DMS153 treated with DMSO at 0.1 percent for 48 hours (cell line): Measurements from ENCODE around the gene TMPRSS3.

Source experiments
- DNase-seq: peaks from one replicate; lab custom pipeline; 2025; ENCODE audit not compliant: unreplicated experiment; lab: John Stamatoyannopoulos, UW

Gene TMPRSS3

DNA sequence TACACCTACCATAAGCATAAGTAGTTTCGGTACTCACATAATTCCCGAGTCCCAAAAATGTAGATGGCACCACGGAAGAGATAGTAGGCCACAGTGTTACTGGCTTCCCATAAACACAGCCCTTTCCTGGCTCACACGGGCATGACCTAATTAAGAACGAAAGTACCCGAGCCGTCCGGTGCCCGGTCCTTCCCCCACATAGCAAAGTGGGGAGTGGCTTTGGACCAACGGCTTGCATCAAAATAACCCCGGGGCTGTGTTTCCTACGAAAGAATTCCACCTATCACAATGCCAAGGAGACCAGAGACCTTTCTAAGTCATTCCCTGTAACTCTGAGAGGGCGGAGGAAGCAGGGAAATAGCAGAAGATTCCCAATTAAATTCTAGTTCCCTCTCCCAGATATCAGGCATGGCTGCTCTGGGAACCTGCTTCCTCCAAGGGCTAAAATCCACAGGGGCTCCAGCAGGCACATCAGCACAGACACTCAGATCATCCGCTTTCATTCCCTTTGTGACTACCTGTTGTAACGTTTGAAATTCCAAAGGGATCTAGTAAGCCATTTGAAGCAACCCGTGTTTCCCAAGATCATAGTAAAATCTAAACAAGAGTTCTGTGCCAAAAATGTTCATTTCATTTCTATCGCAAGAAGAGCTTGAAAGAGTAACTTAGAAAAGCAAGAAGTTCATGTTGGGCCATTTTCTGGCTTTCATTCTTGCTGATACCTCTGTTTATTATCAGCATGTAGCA lies at the start of gene TMPRSS3:
TSS of gene TMPRSS3 (minus strand) at position 148 of the 747 bp plus-strand sequence. CDS start 635 bp downstream, outside the sequence.
- DNase-seq, result no peak

DNA sequence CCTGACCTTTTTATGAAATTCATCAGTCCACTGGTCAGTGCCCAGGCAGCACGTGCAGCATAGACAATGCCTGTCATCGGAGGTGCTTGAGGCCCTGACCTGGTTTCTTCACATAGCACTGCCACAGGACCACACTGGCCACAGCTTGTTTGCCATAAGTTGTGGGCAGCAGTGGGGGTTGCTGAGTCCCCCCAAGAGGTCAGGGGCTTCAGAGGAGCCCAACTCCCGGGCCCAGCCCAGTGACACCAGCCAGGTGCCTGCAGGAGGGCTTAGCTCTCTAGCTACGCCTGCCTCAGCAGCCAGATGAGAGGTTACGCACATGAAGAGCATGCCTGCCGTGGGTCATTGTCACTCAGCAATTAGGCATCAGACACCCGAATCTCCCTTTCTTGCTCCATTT lies 49.5 kb upstream of the TMPRSS3 start:
- DNase-seq, result no peak

DNA sequence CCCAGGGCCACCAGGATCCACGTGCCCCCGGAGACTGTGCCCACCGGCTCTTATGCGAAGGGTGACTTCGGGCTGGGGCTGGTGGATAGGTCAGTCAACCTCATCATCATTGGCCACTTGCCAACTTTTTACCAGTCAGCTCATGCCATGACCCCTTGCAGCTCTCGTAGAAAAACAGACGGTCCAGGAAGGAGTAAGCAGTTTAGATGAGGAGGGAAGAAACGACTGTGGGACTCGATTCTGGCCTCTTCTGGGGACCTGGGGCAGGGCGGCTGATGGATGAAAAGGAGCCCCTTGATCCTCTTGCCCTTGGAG lies 48.9 kb upstream of the TMPRSS3 start:
- no peak for DNase-seq

DNA sequence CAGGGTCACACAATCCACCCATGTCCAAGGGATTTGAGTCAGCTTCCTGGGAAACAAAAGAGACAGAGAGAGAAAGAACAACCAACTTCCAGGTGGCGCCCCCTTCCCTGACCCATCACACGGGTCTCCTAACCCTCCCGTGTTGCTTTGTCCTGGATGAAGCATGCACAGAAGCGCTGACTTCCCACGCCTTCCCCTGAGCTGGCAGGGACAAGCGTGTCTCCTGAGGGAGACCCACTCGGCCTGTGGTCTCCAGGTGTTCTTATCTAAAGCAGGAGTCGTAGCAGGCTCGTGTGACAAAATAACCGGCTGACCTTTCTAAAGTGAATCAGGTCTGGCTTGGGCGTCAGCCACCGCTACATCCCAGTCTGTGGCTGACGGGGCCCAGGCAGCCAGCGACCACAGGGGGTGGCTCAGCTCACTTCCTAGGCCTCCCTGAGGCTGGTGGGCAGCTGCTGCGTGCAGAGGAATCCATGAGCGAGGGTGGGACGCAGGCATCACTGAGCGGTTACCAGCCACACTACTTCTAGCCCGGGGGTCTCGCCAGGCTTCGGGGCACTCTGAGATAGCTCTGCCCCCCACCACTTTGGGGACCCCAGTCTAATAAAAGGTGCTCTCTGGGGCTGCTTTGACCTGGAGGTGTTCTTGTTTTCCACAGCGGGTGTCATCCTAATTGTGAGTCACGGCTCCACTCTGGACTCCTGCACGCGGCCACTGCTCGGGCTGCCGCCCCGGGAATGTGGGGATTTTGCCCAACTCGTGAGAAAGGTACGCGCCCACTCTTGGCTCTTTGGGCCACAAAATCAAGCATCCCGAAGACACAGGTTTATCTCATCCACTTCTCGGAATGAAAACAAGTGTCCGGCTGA lies 48.3 kb upstream of the TMPRSS3 start:
- DNase-seq, result no peak

DNA sequence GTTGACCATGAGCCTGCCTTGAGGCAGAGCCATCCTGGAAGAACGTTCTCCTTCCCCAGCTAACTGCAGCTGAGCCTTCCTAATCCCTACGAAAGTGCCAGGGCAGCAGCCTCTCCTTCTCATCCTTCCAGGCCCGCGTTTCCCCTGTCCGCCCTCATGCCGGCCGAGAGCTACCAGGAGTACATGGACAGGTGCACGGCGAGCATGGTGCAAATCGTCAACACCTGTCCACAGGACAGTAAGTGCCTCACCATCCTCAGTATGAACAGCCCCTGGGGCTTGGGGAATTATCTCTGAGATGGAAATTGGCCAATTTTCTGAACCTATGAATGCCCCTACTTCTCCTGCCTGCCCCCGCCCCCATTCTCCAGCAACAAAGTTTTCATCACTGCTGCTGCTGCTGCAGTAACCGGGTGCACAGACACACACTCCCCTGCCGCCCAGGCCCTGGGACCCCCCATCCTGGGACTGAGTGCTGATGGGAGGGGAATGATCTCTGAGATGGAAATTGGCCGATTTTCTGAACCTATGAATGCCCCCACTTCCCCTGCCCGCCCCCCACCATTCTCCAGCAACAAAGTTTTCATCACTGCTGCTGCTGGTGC lies 47.4 kb upstream of the TMPRSS3 start:
- DNase-seq, result no peak

DNA sequence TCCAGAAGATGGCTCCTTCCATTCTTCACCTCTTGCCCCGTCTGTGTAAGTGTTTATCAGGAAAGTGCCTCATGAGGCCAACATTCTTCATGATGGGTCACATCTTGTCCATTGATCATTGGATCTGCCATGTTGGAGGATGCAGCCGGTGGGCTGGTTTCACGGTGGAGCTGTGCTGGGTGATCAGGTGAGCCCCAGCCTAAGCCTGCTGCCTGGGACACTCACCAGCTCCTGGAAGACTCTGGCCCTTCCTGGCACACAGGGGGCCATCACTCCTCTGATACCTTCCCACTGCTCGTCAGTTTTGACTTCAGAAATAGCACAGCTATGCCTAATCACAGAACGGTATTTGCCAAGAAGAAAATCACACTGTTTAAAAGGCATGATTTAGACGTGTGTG lies 46.1 kb upstream of the TMPRSS3 start:
- no peak for DNase-seq

DNA sequence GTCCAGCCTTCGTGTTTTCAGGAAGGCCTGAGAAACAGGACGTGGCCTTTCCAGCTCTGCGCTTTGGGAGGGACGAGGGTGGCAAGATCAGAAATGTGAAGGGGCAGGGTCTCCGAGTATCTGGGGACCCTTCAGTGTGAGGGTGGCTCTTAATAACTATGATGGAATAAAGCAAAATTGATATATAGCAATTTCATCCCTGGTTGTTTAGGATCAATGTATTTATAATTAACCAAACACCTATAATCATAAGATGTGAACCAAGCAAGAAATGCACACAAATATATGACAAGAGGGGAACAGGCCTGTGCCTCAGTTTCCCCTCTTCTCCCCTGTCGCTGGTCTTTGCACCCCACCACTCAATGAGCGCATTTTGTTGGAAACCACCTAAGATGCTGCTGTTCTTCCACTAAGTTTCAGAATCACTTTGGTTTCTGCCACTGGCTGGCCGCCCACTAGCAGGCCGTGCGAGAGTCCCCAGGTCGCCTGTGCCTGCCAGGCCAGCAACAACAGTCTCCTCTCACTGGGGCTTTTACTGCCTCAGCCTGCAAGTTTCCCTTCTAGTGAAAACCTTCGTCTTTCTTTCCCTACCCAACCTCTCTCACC lies 44.4 kb upstream of the TMPRSS3 start:
- no peak for DNase-seq

DNA sequence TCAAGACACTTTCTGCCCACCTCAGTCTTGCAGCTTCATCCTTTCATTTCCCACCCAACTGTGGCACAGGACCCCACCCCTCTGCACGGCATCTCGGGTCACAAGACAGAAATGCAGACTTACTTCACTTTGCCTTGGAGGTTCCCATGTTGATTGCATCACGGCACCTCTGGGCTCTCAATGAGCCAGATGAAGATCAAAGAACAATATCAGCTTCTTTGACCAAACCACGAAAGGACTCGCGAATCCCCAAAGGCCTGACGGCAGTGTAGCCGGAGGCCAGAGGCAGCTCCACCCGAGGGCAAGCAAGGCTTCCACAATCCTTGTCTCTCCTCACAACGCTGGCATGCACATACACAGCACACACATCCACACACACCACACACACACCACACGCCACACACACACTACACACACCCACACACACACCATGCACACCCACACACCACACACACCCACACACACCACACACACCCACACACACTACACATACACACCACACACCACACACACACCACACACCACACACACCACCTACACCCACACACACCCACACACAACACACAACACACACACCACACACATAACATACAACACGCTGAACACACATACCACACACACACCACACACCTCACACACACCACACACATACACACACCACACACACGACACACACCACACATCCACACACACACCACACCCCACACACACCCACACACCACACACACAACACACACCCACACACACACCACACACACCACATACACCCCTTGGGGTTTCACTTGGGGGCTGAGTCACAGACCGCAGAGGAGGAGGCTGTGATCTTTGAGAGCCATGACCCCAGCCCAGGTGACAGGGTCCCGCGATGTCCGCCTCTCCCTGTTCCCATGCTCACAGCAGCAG lies 43.7 kb upstream of the TMPRSS3 start:
- DNase-seq, result no peak

DNA sequence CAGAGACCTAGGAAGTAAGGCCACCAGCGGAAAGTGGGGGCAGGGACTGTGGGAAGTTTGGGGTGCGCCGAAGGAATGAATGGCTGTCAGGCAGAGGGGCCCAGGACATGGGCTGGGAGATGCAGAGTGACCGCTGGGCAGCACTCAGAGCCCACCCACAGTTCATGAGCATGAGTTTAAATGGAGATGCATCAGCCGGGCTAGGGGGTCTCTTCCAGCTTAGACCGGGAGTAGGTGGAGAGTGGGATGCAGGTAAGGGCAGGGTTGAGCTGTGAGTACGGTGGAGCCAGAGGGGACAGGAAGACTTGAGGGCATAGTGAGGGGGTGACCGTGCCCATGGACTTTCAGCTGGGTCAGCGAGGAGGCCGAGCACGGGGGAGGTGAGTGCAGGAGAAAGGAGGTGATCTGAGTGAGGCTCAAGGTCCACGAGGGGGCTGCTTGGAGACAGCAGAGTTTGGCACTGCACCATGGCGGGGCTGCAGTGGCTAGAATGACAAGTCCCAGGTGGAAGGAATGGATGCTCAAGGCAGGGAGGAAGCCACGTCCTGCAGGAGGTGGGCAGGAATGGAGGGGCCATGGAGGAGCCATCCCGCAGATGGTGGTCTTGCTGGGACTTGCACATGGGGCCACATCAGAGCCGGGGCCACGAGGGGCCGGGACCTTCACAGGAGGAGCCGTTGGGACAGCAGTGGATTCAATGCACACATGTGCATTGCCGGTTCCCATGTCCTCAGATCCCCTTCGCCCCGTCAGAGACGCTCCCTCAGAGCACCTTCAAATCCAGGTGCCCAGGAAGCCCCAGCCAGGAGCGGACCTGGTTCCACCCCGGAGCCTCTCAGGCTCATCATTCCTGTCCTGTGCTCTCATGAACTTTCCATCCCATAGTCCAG lies 42.7 kb upstream of the TMPRSS3 start:
- no peak for DNase-seq

DNA sequence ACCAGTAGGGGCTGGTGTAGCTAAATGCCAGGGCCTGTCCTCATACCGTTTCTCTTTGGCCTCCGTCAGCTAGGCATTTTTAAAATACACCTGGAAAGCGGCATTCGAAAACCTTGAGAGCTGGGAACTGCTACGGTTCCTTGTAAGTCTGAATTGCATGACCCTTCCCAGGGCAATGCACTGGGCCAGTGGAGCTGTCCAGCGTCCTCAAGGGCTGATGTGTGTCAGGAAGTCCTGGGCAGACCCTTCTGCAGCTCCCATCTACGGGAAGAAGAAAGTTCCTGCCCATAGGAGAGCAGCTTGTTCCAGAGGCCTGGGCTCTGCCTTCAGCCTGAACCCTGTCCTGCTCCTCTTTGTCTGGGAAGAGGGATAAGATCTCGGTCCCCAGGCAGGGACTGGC lies 41.9 kb upstream of the TMPRSS3 start:
- DNase-seq, result no peak

DNA sequence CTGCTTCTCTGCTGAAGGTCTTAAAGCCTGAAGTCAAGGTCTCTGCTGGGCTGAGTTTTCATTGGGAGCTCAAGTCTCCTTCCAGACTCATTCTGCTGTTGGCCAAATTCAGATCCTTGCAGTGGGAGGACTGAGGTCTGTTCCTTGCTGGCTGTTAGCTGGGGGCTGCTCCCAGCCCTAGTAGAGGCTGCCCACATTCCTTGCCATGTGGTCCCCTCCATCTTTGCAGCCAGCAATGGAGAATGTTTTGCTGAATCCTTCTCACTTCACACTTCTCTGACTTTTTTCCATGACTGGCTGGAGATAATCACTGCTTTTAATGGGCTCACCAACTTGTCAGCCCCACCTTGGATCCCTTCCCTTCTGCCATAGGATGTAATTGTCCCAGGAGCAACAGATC lies 41.1 kb upstream of the TMPRSS3 start:
- no peak for DNase-seq

DNA sequence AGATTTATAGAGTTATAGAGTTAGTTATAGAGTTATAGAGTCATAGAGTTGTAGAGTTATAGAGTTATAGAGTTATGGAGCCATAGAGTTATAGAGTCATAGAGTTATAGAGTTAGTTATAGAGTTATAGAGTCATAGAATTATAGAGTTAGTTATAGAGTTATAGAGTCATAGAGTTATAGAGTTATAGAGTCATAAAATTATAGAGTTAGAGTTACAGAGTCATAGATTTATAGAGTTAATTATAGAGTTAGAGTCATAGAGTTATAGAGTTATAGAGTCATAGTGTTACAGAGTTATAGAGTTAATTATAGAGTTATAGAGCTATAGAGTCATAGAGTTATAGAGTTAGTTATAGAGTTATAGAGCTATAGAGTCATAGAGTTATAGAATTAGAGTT lies 40.0 kb upstream of the TMPRSS3 start:
- no peak for DNase-seq

DNA sequence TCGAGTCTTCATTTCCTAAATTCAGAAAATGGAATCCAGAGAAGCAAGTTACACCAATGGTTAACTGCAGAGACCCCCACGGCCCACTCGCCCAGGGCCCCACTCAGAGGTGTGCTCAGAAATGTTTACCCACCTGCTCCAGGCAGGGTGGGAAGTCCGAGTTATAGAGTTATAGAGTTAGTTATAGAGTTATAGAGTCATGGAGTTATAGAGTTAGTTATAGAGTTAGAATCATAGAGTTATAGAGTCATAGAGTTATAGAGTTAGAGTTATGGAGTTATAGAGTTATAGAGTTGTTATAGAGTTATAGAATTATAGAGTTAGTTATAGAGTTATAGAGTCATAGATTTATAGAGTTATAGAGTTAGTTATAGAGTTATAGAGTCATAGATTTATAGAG lies 39.5 kb upstream of the TMPRSS3 start:
- no peak for DNase-seq

DNA sequence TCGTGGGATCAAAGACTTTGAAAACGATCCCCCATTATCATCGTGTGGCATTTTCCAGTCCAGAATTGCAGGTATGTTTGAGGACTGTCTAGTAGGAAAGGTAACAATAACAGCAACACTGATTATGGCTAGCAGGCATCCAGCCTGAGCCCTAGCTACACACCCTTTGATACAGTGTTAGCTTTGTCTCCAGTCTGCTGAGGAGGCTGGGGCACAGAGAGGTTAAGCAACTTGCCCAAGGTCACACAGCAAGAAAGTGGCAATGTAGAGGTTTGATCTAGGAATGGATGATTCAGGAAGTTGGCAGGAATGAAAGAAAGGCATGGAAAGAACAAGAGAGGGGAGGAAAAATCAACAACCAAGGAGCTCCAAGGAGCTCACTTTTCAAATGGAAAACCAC lies 39.0 kb upstream of the TMPRSS3 start:
- no peak for DNase-seq

DNA sequence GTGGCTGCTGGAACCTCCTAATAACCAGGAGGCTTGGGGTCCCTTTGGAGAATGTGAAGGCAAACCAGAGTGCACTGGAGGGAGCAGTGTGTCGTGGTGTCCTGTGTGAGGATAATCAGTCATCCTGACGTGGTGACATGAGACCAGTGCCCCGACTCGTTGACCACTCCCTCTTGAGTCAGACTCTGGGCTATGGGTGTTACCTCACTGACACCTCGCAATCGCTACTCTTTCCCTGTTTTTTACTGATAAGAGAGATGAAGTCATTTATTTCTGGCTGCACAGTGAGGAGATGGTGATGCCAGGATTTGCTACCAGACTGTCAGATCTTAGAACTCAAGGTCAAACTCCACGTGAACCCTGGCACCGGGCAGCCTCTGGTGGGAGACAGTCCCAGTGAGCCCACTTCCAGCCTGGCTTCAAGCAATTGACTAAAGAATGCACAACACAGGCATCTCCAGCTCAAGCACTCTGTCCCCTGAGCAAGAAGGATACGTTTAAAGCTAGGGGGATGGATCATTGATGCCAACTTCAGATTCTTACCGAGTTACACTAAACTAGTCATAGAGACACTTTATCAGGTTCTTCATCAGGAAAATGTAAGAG lies 38.2 kb upstream of the TMPRSS3 start:
- no peak for DNase-seq

DNA sequence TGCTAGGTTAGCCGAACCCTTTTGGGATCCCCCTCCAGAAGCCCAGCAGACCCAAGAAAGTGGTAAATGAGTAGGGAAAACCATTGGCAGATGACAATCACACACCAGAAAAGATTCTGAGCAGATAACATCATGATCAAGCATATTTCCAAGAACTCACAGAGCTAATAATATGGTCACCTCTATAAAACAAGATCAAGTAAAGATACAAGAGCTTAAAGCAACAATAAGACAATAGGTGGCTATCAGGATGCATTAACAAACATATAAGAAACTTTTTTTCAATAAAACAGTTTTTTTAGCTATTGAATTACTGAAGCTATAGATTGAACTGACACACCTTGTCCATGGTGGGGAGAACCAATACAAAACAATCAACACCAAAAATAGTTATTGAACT lies 36.8 kb upstream of the TMPRSS3 start:
- DNase-seq, result no peak

DNA sequence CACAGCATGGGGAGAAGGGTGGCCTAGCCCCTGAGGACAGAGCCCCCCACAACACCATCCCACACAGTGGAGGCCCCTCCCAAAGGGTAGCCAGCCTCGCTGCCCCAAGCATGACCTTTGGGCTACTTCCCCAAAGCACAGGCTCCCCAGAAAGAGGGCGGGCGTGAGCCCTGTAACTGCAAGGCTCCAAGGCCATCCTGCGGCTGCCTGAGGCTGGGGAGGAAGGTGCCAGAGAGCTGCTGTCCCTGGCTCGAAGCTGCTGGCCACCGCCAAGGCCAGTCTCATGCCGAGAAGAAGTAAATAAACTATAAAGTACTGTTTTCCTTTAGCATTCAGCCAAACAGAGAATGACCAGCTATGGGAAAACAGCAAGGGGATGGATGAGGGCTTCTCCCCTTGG lies 35.3 kb upstream of the TMPRSS3 start:
- DNase-seq, result no peak

DNA sequence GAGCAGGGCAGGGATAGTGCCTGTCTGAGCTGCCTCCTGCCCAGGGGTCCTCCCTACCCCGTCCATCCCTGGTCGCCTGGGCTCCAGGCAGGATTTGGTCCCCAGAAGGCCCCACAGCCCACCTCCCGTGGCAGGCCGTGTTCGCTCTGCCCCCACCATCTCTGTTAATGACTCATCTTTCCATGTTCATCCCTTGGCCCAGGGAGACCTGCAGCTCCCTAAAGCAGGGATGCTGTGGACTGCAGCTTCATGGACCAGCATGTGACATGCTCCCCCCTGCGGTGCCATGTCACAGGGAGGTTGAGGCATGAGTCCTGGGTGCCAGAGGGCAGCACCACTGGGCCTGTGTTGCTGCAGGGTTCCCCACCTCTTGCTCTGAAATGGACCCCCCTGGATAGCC lies 34.7 kb upstream of the TMPRSS3 start:
- no peak for DNase-seq

DNA sequence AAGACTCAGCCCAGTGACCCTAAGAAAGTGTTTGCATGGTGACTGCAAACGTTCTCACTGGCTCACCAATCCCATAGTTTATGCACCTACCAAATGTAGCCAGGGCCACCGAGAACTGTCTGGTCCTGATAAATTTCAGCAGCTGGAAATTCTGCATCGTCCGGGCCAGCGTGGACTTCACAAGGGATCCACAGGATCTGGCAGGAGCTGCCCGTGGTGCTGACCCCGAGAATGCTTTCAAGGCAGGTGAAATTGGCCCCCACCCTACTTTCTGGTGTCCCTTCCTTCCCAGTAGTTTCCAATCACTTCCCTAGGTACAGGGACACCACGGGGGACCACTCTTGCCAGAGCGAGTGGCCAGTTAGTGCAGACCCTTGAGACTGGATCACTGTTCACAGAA lies 34.0 kb upstream of the TMPRSS3 start:
- no peak for DNase-seq
